ENCODE data around the gene TAAR6.

- TF ChIP-seq CTCF (IDR thresholded peaks at IDR 0.05; ENCODE audit: low read depth, low read length, missing input control) (no peak), ZBTB33 (IDR thresholded peaks at IDR 0.05) (no peak)
These were observed 952 bp upstream of the TAAR6 start for GRCh38 chr6:132569170-132569569.

Measured in liver (tissue), 2 donors.